GM18870 (cell line): ENCODE data around the gene KCTD5.

Experiments
- ATAC-seq: cut with Tn5 transposase; IDR thresholded peaks from one replicate; pipeline ENCODE4 v1.9.1; 2021; ENCODE audit warnings: moderate library complexity; ENCODE audit not compliant: unreplicated experiment

Gene KCTD5

GRCh38 chr16:2708955-2709587 lies 26.7 kb downstream of the KCTD5 start:
- no peak for ATAC-seq

GRCh38 chr16:2709588-2709984 lies 27.3 kb downstream of the KCTD5 start:
- ATAC-seq = no peak

GRCh38 chr16:2710021-2710710 lies 27.8 kb downstream of the KCTD5 start:
- ATAC-seq = no peak

GRCh38 chr16:2710711-2711231 lies 28.4 kb downstream of the KCTD5 start:
- ATAC-seq = no peak

- ATAC-seq = no peak
Observed at GRCh38 chr16:2711370-2712062, 29.2 kb downstream of the KCTD5 start.

- ATAC-seq = no peak
Observed at GRCh38 chr16:2712063-2712441, 29.7 kb downstream of the KCTD5 start.

- ATAC-seq = no peak
Observed at GRCh38 chr16:2712546-2712945, 30.2 kb downstream of the KCTD5 start.

GRCh38 chr16:2713523-2713922 lies 31.2 kb downstream of the KCTD5 start:
- ATAC-seq = no peak

GRCh38 chr16:2713985-2714774 lies 31.9 kb downstream of the KCTD5 start:
- no peak for ATAC-seq

- no peak for ATAC-seq
Observed at GRCh38 chr16:2715064-2715463, 32.7 kb downstream of the KCTD5 start.

GRCh38 chr16:2715519-2715918 lies 33.2 kb downstream of the KCTD5 start:
- ATAC-seq = no peak

GRCh38 chr16:2715966-2716885 lies 33.9 kb downstream of the KCTD5 start:
- ATAC-seq = no peak

- no peak for ATAC-seq
Observed at GRCh38 chr16:2716948-2717347, 34.6 kb downstream of the KCTD5 start.

GRCh38 chr16:2717383-2718263 lies 35.3 kb downstream of the KCTD5 start:
- no peak for ATAC-seq

- ATAC-seq = no peak
Observed at GRCh38 chr16:2719328-2720063, 37.2 kb downstream of the KCTD5 start.

GRCh38 chr16:2720064-2720457 lies 37.7 kb downstream of the KCTD5 start, which contains the start of gene PRSS27:
Gene PRSS27, minus strand, starts transcription at chr16:2720224. Its CDS starts 64 bp downstream, at chr16:2720160.
- ATAC-seq = no peak

GRCh38 chr16:2720719-2721633 lies 38.7 kb downstream of the KCTD5 start:
- ATAC-seq = peak; percentile 54
